ENCODE results near the gene ZNRF1.

DNA sequence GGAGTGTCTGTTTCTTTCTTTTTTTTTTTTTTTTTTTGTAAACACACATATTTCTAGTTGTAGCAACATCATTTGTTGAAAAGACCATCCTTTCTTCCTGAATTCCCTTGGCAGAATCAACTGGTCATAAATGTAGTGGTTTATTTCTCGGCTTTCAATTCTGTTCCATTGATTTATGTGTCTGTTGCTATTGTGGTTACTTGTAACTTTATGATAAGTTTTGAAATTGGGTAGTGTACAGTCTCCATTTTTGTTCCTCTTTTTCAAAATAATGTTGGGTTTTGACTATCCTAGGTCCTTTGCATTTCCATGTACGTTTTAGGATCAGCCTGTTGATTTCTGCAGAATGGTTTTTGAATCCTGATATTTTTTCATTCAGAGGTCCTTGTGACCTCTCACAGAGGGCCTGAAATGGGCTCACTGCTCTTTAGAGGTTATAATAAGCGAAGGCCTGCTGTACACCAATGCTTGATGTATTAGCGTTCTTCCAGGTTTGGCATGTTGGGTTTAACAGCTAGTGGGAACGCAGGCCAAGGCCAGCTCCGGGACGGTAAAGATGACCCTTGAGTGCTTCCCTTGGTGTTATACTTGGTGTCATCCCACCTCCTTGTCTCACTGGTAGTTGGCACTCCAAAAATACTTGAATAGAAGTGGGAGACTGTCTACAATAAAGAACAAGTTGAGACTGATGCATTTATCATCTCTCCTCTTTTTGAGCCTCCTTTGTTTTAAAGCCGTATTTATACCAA is 43.8 kb downstream of the ZNRF1 start:
- TF ChIP-seq, protein P1, sequence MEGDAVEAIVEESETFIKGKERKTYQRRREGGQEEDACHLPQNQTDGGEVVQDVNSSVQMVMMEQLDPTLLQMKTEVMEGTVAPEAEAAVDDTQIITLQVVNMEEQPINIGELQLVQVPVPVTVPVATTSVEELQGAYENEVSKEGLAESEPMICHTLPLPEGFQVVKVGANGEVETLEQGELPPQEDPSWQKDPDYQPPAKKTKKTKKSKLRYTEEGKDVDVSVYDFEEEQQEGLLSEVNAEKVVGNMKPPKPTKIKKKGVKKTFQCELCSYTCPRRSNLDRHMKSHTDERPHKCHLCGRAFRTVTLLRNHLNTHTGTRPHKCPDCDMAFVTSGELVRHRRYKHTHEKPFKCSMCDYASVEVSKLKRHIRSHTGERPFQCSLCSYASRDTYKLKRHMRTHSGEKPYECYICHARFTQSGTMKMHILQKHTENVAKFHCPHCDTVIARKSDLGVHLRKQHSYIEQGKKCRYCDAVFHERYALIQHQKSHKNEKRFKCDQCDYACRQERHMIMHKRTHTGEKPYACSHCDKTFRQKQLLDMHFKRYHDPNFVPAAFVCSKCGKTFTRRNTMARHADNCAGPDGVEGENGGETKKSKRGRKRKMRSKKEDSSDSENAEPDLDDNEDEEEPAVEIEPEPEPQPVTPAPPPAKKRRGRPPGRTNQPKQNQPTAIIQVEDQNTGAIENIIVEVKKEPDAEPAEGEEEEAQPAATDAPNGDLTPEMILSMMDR (IDR thresholded peaks at IDR 0.05) = no peak
- no peak for TF ChIP-seq EZH2 (IDR thresholded peaks at IDR 0.05; ENCODE audit: borderline replicate concordance, insufficient read depth, low read depth, low read length, poor library complexity, severe bottlenecking)

All from B cell (primary cell).